ENCODE results near the gene CDC123. TPM values are rescaled to one million over a fixed set of nuclear protein-coding genes. Genes with fewer than 3 reads are reported as not detected.

CDC123 gene
- total and polyA plus RNA-seq, 2 of the 4 experiments (the other 2 are of a cell fraction) = 100 to 203 TPM

DNA sequence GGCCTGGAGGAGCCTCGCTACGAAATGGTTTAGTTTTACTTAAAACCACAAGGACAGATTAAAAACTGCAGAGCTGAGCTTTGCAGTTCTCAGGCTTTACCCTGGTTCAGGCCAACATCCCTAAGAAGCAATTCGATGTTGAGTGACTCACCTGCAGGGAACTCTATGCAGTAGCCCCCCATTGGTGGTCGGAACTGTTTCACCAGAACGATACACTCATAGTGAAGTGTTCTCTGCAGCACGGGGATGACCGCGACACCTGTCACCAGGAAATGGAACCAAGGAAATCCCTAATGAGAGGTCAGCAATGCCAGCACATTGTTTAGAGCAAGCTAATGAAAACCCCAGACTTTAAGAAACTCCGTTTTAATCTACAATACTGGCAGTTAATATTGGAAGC lies 18.3 kb upstream of the CDC123 start:
- BruUV-seq (replicated peaks) = no TSS peak

More for the DNA sequence above, 18.3 kb upstream of the CDC123 start:
- H2BK20ac ChIP-seq (ENCODE audit: low read depth, low read length) = no peak overlapping the region
- H3K4ac ChIP-seq (ENCODE audit: low read depth, low read length) = no peak overlapping the region
- intact Hi-C loops (cut with micrococcal nuclease) (no loop called here), in situ Hi-C loops (cut with MboI; ENCODE audit: low sequenced_read_pairs) (no loop called here), dilution Hi-C loops (cut with HindIII; ENCODE audit: low sequenced_read_pairs, unreplicated experiment) (no loop called here)
- 34% methylated on average over 5 of the region's 9 CpGs; no CpG with 5 or more reads in 1 of the 2 experiments for WGBS, 2 experiments (ENCODE audit: extremely low coverage in 2 of 2, insufficient read length in 1 of 2)
- H3K9me1 ChIP-seq (ENCODE audit: insufficient read depth, low read length) = peaks cover 2% of the 10 kb centered on the region; the same call in 1 of the 2 replicates
- H3K27ac ChIP-seq (ENCODE audit: insufficient read depth, low read length) = no peak overlapping the region
- peaks cover 10 to 11% of the 10 kb centered on the region in 2 experiments; a peak in 3 of 4 replicates for H3K79me1 ChIP-seq (ENCODE audit: low read depth in 1 of 2, low read length in 2 of 2)
- H3K14ac ChIP-seq (replicated peaks; ENCODE audit: low read depth, low read length) = no peak overlapping the region; the same call in 1 of the 2 replicates
- peak; percentile 84 for DNase-seq
- H3K4me3 ChIP-seq (ENCODE audit: insufficient read depth, low read depth, low read length) = no peak overlapping the region
- no peak overlapping the region for H3K18ac ChIP-seq (ENCODE audit: low read depth, low read length)
- no peaks in the 10 kb centered on the region for H3K27me3 ChIP-seq (ENCODE audit: control insufficient read depth, insufficient read depth, low read length)
- no peak overlapping the region for H3K9ac ChIP-seq (ENCODE audit: low read depth, low read length)
- no peaks in the 10 kb centered on the region for H3K9me3 ChIP-seq (ENCODE audit: control insufficient read depth, insufficient read depth, low read length)
- peak overlapping the region; percentile 54 for H2AFZ ChIP-seq (replicated peaks; ENCODE audit: low read length, poor library complexity)
- H2AK9ac ChIP-seq (replicated peaks; ENCODE audit: low read depth, low read length, poor library complexity) = peak overlapping the region; percentile 23
- TF ChIP-seq MAZ (IDR thresholded peaks at IDR 0.05; ENCODE audit: borderline replicate concordance, low read depth, low read length) (no peak), RCOR1 (IDR thresholded peaks at IDR 0.05; ENCODE audit: insufficient replicate concordance, low read length) (no peak), CHD1 (IDR thresholded peaks at IDR 0.05; ENCODE audit: low read depth, low read length) (no peak), NFE2L2 (IDR thresholded peaks at IDR 0.05; ENCODE audit: low read depth, low read length) (no peak), RAD21 (IDR thresholded peaks at IDR 0.05; ENCODE audit: low read length) (no peak), POLR2A (IDR thresholded peaks at IDR 0.05; ENCODE audit: low read depth, low read length) (no peak), FOS (IDR thresholded peaks at IDR 0.05; ENCODE audit: low read depth, low read length) (peak; percentile 16; the same call in 1 of the 2 replicates), BHLHE40 (IDR thresholded peaks at IDR 0.05; ENCODE audit: low read depth, low read length) (peak; percentile 91), CEBPB (IDR thresholded peaks at IDR 0.05; ENCODE audit: low read depth, low read length) (peak; percentile 49; the same call in 1 of the 2 replicates)
- TF ChIP-seq, protein P1, sequence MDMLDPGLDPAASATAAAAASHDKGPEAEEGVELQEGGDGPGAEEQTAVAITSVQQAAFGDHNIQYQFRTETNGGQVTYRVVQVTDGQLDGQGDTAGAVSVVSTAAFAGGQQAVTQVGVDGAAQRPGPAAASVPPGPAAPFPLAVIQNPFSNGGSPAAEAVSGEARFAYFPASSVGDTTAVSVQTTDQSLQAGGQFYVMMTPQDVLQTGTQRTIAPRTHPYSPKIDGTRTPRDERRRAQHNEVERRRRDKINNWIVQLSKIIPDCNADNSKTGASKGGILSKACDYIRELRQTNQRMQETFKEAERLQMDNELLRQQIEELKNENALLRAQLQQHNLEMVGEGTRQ (IDR thresholded peaks at IDR 0.05; ENCODE audit: low read depth, low read length) = no peak
- TF ChIP-seq, protein P2, sequence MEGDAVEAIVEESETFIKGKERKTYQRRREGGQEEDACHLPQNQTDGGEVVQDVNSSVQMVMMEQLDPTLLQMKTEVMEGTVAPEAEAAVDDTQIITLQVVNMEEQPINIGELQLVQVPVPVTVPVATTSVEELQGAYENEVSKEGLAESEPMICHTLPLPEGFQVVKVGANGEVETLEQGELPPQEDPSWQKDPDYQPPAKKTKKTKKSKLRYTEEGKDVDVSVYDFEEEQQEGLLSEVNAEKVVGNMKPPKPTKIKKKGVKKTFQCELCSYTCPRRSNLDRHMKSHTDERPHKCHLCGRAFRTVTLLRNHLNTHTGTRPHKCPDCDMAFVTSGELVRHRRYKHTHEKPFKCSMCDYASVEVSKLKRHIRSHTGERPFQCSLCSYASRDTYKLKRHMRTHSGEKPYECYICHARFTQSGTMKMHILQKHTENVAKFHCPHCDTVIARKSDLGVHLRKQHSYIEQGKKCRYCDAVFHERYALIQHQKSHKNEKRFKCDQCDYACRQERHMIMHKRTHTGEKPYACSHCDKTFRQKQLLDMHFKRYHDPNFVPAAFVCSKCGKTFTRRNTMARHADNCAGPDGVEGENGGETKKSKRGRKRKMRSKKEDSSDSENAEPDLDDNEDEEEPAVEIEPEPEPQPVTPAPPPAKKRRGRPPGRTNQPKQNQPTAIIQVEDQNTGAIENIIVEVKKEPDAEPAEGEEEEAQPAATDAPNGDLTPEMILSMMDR (conservative IDR thresholded peaks at IDR 0.05; ENCODE audit: low read depth, low read length) = no peak
- H3K4me2 ChIP-seq (ENCODE audit: low read depth, low read length) = no peak overlapping the region
- H4K8ac ChIP-seq (ENCODE audit: low read depth in 2 of 2, low read length in 2 of 2) = no peak overlapping the region
- H2AK5ac ChIP-seq (ENCODE audit: low read depth, low read length) = no peak overlapping the region
- no peak overlapping the region for H4K5ac ChIP-seq (ENCODE audit: low read depth, low read length)
- no peak overlapping the region for H4K91ac ChIP-seq (ENCODE audit: insufficient read depth, low read depth, low read length)
- H3K23ac ChIP-seq (ENCODE audit: low read depth, low read length) = no peak overlapping the region
- H3K56ac ChIP-seq (ENCODE audit: extremely low read depth, insufficient read depth, low read length) = no peak overlapping the region
- no peaks in the 10 kb centered on the region for H4K20me1 ChIP-seq (ENCODE audit: insufficient read depth, low read length)
- ATAC-seq (ENCODE audit: low read depth) = peak; percentile 53
- peaks cover 44% of the 10 kb centered on the region for H3K36me3 ChIP-seq (ENCODE audit: control insufficient read depth, insufficient read depth, low read length)
- peaks cover 1% of the 10 kb centered on the region; the same call in 1 of the 2 replicates for H3K4me1 ChIP-seq (ENCODE audit: control insufficient read depth, insufficient read depth, low read length)
- H2BK5ac ChIP-seq (ENCODE audit: low read depth, low read length, poor library complexity, severe bottlenecking) = no peak overlapping the region
- H2BK120ac ChIP-seq (ENCODE audit: low read depth, low read length) = no peak overlapping the region
- ChIA-PET POLR2A (ENCODE audit: unreplicated experiment) (no interaction called here), CTCF (interaction anchor here (0.6 kb wide), 1 partner anchor 14 kb away, joined by 4 read pairs; no protein-coding TSS in a partner anchor)
- no peak overlapping the region for H2BK15ac ChIP-seq (ENCODE audit: low read depth, low read length)

Data from IMR-90 (cell line).